Esophagus squamous epithelium (tissue), 5 donors: ENCODE results near the gene SGK2. TPM values are rescaled to one million over a fixed set of nuclear protein-coding genes. Genes with fewer than 3 reads are reported as not detected.

Source experiments
- DNase-seq: peaks from one replicate; lab custom pipeline; 2025; lab: John Stamatoyannopoulos, UW
- H3K27ac ChIP-seq, 4 donors: fragments of 200-600 bp; sonication (generic); one replicate each; pipeline ENCODE4 v1.5.1; 2016 to 2019; ENCODE audit warnings: mild to moderate bottlenecking in 1 of 4
- H3K27me3 ChIP-seq, 4 donors: fragments of 200-600 bp; sonication (generic); 1 replicate in 3 of 4; 2 replicates in 1 of 4; pipeline versions ENCODE4 v1.5.1 to v1.6.0; 2017 to 2021; ENCODE audit warnings: antibody characterized with exemption in 1 of 4
- H3K36me3 ChIP-seq, 3 donors: fragments of 200-600 bp; sonication (generic); one replicate each; pipeline ENCODE4 v1.5.1; 2016 to 2019
- H3K4me1 ChIP-seq, 3 donors: fragments of 200-600 bp; sonication (generic); one replicate each; pipeline ENCODE4 v1.5.1; 2017 to 2019
- H3K4me3 ChIP-seq, 4 donors: fragments of 200-600 bp; sonication (generic); 1 replicate in 3 of 4; 2 replicates in 1 of 4; pipeline ENCODE4 v1.5.1; 2016 to 2019; ENCODE audit warnings: mild to moderate bottlenecking in 2 of 4, moderate library complexity in 1 of 4
- H3K9me3 ChIP-seq, 3 donors: fragments of 200-600 bp; sonication (generic); one replicate each; pipeline ENCODE4 v1.5.1; 2016 to 2019
- POLR2A ChIP-seq, 4 donors: fragments of 450-650 bp; IDR thresholded peaks; one replicate each; pipeline ENCODE4 v1.6.1; 2017; ENCODE audit warnings: antibody characterized with exemption in 4 of 4, mild to moderate bottlenecking in 4 of 4, moderate library complexity in 3 of 4
- WGBS, 2 donors: methylation state at CpG; one replicate each; pipeline ENCODE4 v1.1.5; 2018; 5-methylcytosine and 5-hydroxymethylcytosine counted together
- intact Hi-C: fragments of 100-400 bp; cut with DNase I; formaldehyde crosslinking; loops from one replicate; pipeline ENCODE4 v1.15.0; 2022
- total RNA-seq, 4 donors: library from RNA; depleted of rRNA; stranded (reverse); fragments of >200 nt; gene quantifications; one replicate each; pipeline ENCODE4 v1.1.0, GENCODE V29; 2016
- TF ChIP-seq, protein P1 (sequence below), 6 experiments: fragments of 450-650 bp in 4 of 6; fragments of 200-600 bp in 2 of 6; sonication (generic) in 2 of 6; IDR thresholded peaks; one replicate each; pipeline ENCODE4 v1.5.1; 2016 to 2019; ENCODE audit warnings: antibody characterized with exemption in 6 of 6, mild to moderate bottlenecking in 4 of 6, moderate library complexity in 4 of 6
- donor health status: DM: yes; HTN: yes; CAD: no.

The SGK2 gene
- total RNA-seq, 4 donors from 2014 or later, result 0.68 to 3.6 TPM; not detected in 2

DNA sequence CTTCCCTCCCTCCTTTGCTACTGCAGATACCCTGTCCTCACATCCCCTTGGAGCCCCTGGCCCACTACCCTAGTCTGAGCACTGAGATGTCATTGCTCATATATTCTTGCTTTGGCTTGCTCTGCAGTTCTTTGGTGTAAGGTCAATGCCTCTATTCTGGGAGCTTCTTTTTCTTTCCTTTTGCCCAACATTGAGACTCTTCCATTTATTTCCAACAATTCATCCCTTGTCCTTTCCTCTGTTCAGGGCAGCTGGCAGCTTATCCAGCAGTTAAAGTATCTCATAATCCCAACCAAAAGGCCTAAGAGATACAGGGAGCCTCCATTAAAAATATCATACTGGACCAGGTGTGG lies 27.8 kb upstream of the SGK2 start:
- H3K36me3 ChIP-seq, result peaks cover 0 to 25% (median 0%) of the 10 kb centered on the region in 3 donors
- H3K4me3 ChIP-seq, result no peak overlapping the region
- H3K27ac ChIP-seq, result no peak overlapping the region
- H3K9me3 ChIP-seq, result no peaks in the 10 kb centered on the region
- intact Hi-C loops, result loop anchor here (10.0 kb wide), 1 partner anchor 554 kb away; no protein-coding TSS in a partner anchor
- H3K27me3 ChIP-seq, result no peaks in the 10 kb centered on the region
- H3K4me1 ChIP-seq, result no peaks in the 10 kb centered on the region
- TF ChIP-seq, protein P1, sequence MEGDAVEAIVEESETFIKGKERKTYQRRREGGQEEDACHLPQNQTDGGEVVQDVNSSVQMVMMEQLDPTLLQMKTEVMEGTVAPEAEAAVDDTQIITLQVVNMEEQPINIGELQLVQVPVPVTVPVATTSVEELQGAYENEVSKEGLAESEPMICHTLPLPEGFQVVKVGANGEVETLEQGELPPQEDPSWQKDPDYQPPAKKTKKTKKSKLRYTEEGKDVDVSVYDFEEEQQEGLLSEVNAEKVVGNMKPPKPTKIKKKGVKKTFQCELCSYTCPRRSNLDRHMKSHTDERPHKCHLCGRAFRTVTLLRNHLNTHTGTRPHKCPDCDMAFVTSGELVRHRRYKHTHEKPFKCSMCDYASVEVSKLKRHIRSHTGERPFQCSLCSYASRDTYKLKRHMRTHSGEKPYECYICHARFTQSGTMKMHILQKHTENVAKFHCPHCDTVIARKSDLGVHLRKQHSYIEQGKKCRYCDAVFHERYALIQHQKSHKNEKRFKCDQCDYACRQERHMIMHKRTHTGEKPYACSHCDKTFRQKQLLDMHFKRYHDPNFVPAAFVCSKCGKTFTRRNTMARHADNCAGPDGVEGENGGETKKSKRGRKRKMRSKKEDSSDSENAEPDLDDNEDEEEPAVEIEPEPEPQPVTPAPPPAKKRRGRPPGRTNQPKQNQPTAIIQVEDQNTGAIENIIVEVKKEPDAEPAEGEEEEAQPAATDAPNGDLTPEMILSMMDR (IDR thresholded peaks at IDR 0.05), result no peak
- no peak for TF ChIP-seq POLR2A (IDR thresholded peaks at IDR 0.05)
- no peak for DNase-seq

GRCh38 chr20:43532416-43533055 lies 26.3 kb upstream of the SGK2 start:
- DNase-seq, result no peak
- Histone ChIP-seq H3K27me3 (no peaks in the 10 kb centered on the region), H3K36me3 (peaks cover 0 to 38% (median 0%) of the 10 kb centered on the region in 3 donors), H3K4me1 (no peaks in the 10 kb centered on the region), H3K27ac (no peak overlapping the region), H3K9me3 (no peaks in the 10 kb centered on the region), H3K4me3 (no peak overlapping the region)
- intact Hi-C loops, result loop anchor here (10.0 kb wide), 1 partner anchor 552 kb away; no protein-coding TSS in a partner anchor
- 92 to 98% methylated on average over 4 to 9 of the region's 9 CpGs for WGBS, 2 donors
- TF ChIP-seq, protein P1 (IDR thresholded peaks at IDR 0.05), result no peak
- no peak for TF ChIP-seq POLR2A (IDR thresholded peaks at IDR 0.05)

DNA sequence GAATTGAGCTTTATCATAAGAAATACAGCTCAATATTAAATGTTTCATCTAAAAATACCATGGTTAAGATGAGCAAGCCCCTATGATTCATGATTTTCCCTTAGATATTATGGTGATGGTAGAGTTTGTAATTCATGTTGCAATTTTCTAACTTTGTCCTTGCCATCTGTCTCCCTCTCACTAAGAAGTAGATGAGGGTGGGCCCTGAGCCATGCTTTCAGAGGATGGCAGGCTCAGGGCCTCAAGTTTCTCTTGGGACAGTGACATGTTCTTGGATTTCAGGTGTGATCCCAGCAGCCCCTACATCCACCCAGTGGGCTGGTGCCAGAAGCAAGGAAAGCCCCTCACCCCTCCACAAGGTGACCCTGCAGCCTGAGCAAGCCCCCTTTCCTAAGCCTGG lies 25.8 kb upstream of the SGK2 start:
- Histone ChIP-seq H3K36me3 (peaks cover 0 to 43% (median 0%) of the 10 kb centered on the region in 3 donors), H3K4me1 (no peaks in the 10 kb centered on the region)
- no peak for DNase-seq

DNA sequence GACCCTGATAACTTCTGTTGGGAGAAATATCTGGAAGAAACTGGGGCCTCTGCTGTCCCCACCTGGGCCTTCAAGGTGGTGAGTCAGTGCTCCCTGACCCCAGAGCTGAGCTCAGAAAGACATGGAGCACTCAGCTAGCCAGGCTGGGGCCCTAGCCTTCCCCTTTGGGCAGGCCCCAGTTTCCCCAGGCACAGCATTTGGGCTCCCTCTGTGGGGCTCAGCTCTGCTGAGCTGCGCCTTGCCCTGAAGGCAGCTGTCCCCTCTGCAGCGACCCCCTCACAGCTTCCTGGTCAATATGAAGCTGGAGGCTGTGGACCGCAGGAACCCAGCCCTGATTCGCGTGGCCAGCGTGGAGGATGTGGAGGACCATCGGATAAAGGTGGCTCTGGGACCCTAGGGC lies 24.8 kb upstream of the SGK2 start:
- DNase-seq, result no peak
- WGBS, 2 donors, result 87 to 100% methylated on average over 1 to 3 of the region's 7 CpGs
- no peaks in the 10 kb centered on the region for H3K27me3 ChIP-seq
- H3K9me3 ChIP-seq, result no peaks in the 10 kb centered on the region
- intact Hi-C loops, result loop anchor here (10.0 kb wide), 1 partner anchor 551 kb away; no protein-coding TSS in a partner anchor
- H3K36me3 ChIP-seq, result peaks cover 0 to 45% (median 0%) of the 10 kb centered on the region in 3 donors
- no peaks in the 10 kb centered on the region for H3K4me1 ChIP-seq
- no peak overlapping the region for H3K4me3 ChIP-seq
- H3K27ac ChIP-seq, result no peak overlapping the region
- TF ChIP-seq, protein P1 (IDR thresholded peaks at IDR 0.05), result no peak
- no peak for TF ChIP-seq POLR2A (IDR thresholded peaks at IDR 0.05)

More for the DNA sequence above, 25.8 kb upstream of the SGK2 start:
- TF ChIP-seq, protein P1 (IDR thresholded peaks at IDR 0.05), result no peak
- TF ChIP-seq POLR2A (IDR thresholded peaks at IDR 0.05), result no peak
- Histone ChIP-seq H3K9me3 (no peaks in the 10 kb centered on the region), H3K27me3 (no peaks in the 10 kb centered on the region), H3K27ac (no peak overlapping the region), H3K4me3 (no peak overlapping the region)
- intact Hi-C loops, result loop anchor here (10.0 kb wide), 1 partner anchor 552 kb away; no protein-coding TSS in a partner anchor

DNA sequence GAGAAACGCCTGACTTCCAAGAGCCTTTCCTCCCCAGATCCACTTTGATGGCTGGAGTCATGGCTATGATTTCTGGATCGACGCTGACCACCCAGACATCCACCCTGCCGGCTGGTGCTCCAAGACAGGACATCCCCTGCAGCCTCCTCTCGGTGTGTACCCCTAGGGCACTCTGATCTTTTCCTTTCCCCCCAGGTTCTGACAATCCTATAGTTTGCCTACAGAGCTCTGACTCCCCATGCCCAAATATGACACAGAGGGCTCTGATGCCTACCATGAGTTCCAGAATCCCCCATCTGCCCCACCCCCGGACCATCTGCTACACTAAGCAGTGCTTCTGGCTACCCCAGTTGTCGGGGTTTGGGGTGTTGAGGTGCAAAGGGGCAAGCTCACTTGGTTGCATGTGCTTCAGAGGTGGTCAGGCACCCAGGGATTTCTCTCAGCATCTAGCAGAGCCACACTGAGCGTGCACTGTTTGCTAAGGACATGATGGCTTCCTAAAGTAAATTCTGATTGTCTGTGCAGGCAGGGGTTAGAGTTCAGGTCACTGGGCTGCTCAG lies 24.0 kb upstream of the SGK2 start:
- no peak overlapping the region for H3K27ac ChIP-seq
- TF ChIP-seq, protein P1 (IDR thresholded peaks at IDR 0.05), result no peak
- no peak for TF ChIP-seq POLR2A (IDR thresholded peaks at IDR 0.05)
- WGBS, 2 donors, result 91 to 93% methylated on average over 5 to 7 of the region's 8 CpGs
- H3K4me1 ChIP-seq, result no peaks in the 10 kb centered on the region
- no peak for DNase-seq
- intact Hi-C loops, result loop anchor here (10.0 kb wide), 1 partner anchor 550 kb away; no protein-coding TSS in a partner anchor
- no peaks in the 10 kb centered on the region for H3K27me3 ChIP-seq
- no peak overlapping the region for H3K4me3 ChIP-seq
- H3K36me3 ChIP-seq, result peaks cover 0 to 51% (median 1%) of the 10 kb centered on the region in 3 donors
- H3K9me3 ChIP-seq, result no peaks in the 10 kb centered on the region
